GM19239 (cell line): Measurements from ENCODE around the gene GUSB.

Experiments
- DNase-seq: peaks from one replicate; pipeline ENCODE4 v3.0.0; 2011; ENCODE audit warnings: low spot score; ENCODE audit not compliant: insufficient read length
- FAIRE-seq: peaks from 2 replicates; lab custom pipeline; 2011; peaks lifted over from hg19 to GRCh38; lab: Jason Lieb, UNC

The GUSB gene

DNA sequence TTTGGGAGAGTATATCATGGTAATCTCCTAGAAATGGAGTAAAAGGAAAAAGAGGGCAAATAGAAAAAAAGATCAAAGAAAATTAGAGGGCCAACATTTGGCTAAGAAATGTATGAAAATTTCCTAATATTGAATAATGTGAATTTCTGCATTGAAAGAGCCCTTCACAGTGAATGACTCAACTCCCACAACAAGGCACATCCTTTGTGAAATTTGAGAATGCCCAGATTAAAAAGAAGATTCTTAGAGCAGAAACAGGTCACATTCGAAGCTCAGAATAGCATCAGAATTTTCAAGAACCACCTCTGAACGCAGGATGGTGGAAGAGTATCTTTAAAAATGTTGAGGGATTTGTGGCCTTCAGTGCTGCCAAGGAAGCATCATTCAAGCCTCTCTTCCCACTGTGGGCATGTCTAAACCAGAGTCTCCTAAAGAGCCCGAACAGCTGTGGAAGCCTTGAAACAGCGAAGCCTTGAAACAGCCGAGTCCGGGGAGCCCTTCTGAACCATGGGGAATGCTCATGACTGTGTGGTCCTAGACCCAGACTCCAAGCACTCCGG is 43.6 kb downstream of the GUSB start:
- DNase-seq: no peak
- FAIRE-seq: no peak

DNA sequence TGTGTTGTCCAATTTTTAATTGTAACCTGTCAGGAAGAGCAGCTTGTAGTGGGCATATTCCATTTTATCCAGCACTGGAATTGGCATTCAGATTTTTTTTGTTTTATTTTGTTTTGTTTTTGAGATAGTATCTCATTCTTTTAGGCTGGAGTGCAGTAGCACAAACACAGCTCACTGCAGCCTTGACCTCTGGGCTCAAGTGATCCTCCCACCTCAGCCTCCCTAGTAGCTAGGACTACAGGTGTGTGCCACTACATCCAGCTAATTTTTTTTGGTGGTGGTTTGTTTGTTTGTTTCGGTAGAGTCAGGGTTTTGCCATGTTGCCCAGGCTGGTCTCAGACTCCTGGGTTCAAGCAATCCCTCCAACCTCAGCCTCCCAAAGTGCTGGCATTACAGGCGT is 44.7 kb downstream of the GUSB start:
- DNase-seq (no peak), FAIRE-seq (no peak)

DNA sequence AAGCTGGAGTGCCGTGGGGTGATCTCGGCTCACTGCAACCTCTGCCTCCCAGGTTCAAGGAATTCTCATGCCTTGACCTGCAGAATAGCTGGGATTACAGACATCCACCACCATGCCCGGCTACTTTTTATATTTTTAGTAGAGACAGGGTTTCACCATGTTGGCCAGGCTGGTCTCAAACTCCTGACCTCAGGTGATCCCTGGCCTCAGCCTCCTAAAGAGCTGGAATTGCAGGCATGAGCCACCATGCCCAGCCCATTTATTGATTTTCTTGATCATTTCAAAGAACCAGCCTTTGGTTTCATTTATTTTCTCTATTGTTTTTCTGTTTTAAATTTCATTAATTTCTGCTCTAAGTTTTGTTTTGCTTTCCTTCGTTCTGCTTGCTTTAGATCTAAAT is 50.3 kb downstream of the GUSB start:
- no peak for FAIRE-seq
- DNase-seq: no peak

DNA sequence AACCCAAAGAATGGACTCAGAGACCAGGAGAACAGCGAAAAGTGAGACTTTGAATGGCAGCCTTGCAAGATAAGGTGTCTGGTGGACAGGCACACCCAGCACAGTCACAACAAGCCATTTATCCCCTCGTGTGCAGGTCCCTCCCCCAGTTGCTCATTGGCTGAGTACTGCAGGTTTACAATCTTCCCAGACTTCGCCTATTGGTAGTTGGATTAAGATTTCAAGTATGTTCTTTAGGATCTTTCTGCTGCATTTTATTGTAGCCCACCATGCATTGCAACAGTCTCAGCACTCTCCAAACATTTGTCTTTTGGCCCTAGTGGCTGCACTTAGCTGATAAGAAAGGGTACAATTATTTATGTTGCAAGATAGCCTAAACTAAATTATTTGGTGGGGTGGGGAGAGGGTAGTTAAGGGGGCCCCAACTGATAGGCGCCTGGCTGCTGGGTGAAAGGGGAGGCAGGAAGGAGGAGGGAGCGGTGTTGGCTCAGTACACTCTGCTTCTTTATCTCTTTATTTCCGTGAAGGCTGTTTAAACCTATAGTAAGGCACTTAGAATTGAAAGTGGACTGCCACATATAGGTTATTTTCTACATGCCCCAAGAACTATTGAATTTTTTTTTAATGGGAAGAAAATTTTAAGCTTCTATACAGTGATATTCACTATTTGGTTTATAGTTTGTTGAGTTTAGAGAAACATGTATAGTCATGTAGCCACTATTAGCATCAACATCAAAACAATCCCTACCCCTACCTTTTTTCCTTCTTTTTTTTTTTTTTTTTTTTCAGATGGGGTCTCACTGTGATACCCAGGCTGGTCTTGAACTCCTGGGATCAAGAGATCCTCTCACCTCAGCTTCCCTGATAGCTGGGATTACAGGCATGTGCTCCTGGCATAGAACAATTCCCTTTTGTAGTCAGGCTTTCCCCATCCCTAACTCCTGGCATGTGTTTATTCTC is 54.2 kb downstream of the GUSB start:
- FAIRE-seq (no peak), DNase-seq (no peak)

DNA sequence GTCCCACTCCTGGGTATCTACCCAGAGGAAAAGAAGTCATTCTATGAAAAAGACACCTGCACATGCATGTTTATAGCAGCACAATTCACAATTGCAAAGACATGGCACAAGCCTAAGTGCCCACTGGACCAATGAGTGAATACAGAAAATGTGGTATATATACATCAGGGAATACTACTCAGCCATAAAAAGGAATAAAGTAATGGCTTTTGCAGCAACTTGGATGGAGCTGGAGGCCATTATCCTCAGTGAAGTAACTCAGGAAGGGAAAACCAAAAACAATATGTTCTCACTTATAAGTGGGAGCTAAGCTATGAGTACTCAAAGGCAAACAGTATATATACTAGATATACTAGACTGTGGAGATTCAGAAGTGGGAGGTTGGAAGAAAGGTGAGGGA is 55.4 kb downstream of the GUSB start:
- DNase-seq (no peak), FAIRE-seq (no peak)

DNA sequence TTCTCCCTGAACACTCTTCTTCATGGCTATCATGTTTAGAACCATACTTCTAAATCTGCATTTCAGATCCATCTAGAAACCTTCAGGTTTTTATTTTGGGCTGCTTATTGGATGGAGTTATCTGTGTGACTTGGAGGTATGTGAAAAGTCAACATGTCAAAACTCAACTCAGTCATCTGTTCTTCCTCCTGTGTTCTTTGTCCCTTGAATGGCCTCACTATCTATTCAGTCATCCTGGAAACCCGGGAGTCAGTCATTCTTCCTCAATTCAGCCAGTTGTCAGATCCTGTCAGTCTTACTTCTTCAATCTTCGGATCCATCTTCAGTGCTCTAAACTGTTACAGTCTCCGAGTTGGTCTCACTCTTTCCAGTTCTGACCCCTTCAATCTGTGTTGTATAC is 57.0 kb downstream of the GUSB start:
- no peak for DNase-seq
- no peak for FAIRE-seq

DNA sequence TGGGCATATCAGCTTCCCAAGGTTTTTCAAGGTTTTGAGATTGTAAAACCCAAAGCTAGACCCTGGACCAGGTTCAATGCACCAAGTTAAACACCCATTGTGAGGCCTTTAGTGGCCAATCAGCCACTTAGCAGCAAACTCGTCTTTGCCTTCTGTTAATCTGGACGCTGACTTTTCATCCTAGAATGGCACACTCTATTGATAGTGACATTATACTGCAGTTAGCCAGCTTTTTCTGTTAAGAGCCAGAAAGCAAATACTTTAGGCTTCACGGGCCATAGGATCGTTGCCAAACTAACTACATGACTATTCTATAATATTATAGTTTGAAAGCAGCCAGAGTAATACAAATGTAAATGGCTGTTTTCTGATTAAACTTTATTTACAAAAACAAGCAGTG is 57.8 kb downstream of the GUSB start:
- no peak for DNase-seq
- no peak for FAIRE-seq

DNA sequence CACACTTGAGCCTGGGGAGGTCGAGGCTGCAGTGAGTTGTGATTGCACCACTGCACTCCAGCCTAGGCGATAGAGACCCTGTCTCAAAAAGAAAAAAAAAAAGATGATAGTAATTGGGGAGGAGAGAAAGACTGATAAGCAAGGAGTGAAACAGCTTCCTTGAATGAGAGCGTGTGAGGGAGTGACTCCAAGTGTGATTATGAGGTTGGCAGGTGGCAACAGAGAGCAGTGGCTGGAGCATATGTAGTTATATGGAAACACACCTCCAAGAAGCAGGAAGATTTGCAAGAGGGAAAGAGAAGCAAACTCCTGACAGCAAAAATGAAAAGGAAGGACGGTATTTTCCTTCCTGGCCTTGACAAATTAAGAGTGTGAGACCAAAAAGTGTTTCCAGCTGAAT is 58.7 kb downstream of the GUSB start:
- DNase-seq (no peak), FAIRE-seq (no peak)

DNA sequence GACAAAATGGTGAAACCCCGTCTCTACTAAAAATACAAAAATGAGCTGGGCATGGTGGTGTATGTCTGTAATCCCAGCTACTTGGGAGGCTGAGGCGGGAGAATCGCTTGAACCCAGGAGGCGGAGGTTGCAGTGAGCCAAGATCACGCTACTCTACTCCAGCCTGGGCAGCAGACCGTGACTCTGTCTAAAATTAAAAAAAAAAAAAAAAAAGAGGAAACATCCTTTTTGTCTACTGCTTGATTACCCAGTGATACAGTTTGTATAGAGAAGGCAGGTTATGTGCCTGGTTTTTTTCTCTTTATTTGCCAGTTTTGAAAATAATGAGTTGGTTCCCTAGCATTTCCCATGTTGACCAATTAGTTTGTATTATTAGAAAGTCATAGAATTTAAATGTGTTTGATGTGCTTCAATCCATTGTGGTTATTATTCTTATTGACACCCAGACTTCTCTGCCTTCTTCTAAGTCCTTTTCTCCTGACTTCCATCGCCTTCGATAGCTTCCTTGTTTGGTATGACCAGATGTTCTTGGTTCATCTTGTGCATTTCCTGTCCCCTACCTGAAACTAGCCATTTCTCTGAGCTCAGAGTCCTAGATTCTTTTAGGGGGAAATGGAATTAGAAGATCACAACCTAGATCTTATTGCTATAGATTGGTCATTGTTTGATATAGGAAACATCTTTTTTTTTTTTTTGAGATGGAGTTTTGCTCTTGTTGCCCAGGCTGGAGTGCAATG is 65.9 kb downstream of the GUSB start:
- FAIRE-seq (no peak), DNase-seq (no peak)

DNA sequence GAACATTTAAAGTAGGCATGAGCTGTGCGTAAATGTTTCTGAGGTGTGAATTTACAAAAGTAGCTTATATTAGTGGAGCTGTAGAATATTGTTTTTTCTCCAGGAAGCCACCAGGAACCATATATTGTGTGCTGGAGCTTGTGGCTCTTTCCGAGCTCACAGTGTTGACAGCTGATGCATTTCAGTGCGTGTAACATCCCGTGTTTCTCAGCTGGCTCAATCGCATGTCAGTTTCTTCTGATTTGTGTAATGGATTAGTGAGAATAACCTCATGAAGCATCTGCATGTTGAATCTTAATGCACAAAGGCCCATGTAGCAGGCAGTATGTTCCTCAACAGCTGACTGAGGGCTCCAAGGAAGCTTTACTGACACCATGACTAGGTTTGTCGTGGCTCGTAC is 69.8 kb downstream of the GUSB start:
- DNase-seq (no peak), FAIRE-seq (no peak)
